Choroid plexus epithelial cell (primary cell): Measurements from ENCODE around the gene ARG1.

Experiments
- DNase-seq: peaks from one replicate; pipeline ENCODE4 v3.0.0-alpha.2; 2010; ENCODE audit warnings: low read depth
- H3K4me3 ChIP-seq: 2 replicates; pipeline ENCODE4 v1.5.1; 2011; ENCODE audit warnings: low read depth, mild to moderate bottlenecking, control low read depth, low read length, moderate library complexity
- CTCF ChIP-seq: conservative IDR thresholded peaks from 2 replicates; pipeline ENCODE4 v1.5.1; 2011; ENCODE audit warnings: low read depth, mild to moderate bottlenecking, control low read depth, inconsistent platforms, low read length, moderate library complexity

Gene ARG1

GRCh38 chr6:131547488-131547887 lies 25.5 kb upstream of the ARG1 start:
- DNase-seq: no peak

GRCh38 chr6:131548441-131548840 lies 24.6 kb upstream of the ARG1 start:
- H3K4me3 ChIP-seq: no peak overlapping the region
- DNase-seq: no peak
- no peak for TF ChIP-seq CTCF

More at GRCh38 chr6:131547488-131547887, 25.5 kb upstream of the ARG1 start:
- TF ChIP-seq CTCF: no peak
- no peak overlapping the region for H3K4me3 ChIP-seq

GRCh38 chr6:131549811-131550210 lies 23.2 kb upstream of the ARG1 start:
- no peak for TF ChIP-seq CTCF
- DNase-seq: no peak
- H3K4me3 ChIP-seq: no peak overlapping the region

GRCh38 chr6:131551902-131552301 lies 21.1 kb upstream of the ARG1 start:
- DNase-seq: no peak
- no peak for TF ChIP-seq CTCF
- H3K4me3 ChIP-seq: no peak overlapping the region

- no peak for TF ChIP-seq CTCF
- DNase-seq: no peak
- no peak overlapping the region for H3K4me3 ChIP-seq
These were observed 20.5 kb upstream of the ARG1 start for GRCh38 chr6:131552572-131552971.

- no peak overlapping the region for H3K4me3 ChIP-seq
- DNase-seq: no peak
- TF ChIP-seq CTCF: no peak
These were observed 17.0 kb upstream of the ARG1 start for GRCh38 chr6:131555992-131556391.

- DNase-seq: no peak
- H3K4me3 ChIP-seq: no peak overlapping the region
- TF ChIP-seq CTCF: no peak
These were observed 14.1 kb upstream of the ARG1 start for GRCh38 chr6:131558922-131559321.
